HTR-8/SVneo (cell line): Measurements from ENCODE around the gene PIH1D2.
"Not testable (repeated sequence)": the region's sequence is repeated elsewhere in the genome, so short reads cannot be mapped to it uniquely, and the experiment has no call there.

ENCODE experiments used
- DNase-seq: peaks from one replicate; pipeline ENCODE4 v3.0.0; 2011; ENCODE audit warnings: low spot score, mixed read lengths; ENCODE audit not compliant: insufficient read length
- FAIRE-seq: peaks from 2 replicates; lab custom pipeline; 2011; peaks lifted over from hg19 to GRCh38; lab: Jason Lieb, UNC

PIH1D2 gene

DNA sequence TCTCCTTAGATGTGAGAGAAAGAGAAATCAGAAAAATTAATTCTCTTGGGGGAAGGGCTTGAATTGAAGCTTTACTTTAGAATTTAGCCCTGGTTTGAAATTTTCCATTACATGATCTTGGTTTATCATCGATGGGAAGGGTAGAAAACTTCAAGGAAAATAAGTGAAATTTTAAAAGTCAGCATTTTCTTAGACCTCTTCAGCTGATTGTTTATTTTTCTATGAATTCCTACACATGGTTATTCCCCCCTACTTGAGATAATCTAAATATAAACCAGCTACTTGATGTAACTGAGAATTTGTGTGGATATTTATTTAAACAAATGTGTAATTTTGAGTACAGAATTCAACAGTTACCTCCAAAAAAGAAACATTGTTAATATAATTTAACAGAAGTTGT, 10.9 kb downstream of the PIH1D2 start:
- no peak for FAIRE-seq
- no peak for DNase-seq

DNA sequence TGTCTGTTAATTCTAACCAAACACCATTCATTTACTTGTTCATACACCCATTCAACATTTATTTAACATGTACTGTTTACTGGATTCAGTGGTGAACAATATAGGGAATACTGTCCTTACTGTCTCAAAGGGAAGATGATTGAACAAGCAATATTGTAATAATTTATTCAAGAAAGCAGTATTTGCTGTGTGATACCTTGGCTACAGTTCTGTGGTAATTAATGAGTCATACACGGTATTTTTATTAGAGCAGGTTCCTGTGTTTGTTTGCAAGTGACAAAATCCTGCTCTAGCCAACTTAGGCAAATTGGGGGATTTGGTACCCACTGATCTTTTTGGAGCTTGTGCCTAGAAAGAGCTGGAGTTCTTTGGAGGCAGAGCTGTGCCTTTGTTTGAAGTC, 15.7 kb downstream of the PIH1D2 start:
- FAIRE-seq = peak; percentile 87

DNA sequence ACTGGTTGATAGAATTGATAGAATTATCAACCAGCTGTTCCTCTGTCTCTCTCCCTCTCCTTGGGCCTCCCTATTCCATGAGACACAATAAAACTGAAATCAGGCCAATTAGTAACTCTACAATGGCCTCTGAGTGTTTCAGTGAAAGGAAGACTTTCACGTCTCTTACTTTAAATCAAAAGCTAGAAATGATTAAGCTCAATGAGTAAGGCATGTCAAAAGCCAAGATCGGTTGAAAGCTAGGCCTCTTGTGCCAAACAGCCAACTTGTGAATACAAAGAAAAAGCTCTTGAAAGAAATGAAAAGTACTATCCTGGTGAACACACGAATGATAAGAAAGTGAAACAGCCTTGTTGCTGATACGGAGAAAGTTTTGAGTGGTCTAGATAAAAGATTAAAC, 16.6 kb downstream of the PIH1D2 start:
- FAIRE-seq (no peak), DNase-seq (no peak)

More for the DNA sequence above, 15.7 kb downstream of the PIH1D2 start:
- no peak for DNase-seq

DNA sequence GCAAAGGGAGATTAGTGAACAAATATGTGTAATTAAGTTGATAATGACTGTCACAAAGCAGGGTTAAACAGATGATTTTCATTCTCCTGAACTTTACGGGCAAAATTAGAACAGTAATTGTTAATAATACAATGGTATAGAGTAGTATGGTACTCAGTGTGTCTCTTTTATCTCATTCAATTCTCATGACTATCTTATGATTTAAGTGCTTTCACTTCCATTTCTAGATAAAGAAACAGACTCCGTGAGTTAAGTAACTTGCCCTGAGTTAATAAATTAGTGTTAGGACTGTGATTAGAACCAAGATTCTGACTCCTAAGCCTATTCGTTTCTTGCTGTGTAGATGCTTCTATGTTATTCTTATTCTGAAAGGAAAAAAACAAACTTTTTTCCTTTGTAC, 22.0 kb downstream of the PIH1D2 start:
- DNase-seq (no peak), FAIRE-seq (no peak)

DNA sequence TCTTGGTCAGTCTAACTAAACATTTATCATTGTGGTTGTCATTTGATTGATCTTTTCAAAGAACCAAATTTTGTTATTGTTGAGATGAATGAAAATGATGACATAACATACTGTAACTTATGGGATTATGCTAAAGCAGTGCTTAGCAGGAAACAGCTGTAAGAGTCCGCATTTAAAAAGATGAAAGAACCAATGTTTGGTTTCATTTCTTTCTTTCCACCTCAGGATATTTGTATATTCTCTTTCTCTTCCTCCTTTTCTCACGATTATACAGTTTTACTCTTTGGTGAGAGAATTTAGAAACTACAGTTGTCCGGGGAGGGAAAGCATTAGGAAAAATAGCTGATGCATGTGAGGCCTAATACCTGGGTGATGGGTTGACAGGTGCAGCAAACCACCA, 23.1 kb downstream of the PIH1D2 start:
- no peak for FAIRE-seq

DNA sequence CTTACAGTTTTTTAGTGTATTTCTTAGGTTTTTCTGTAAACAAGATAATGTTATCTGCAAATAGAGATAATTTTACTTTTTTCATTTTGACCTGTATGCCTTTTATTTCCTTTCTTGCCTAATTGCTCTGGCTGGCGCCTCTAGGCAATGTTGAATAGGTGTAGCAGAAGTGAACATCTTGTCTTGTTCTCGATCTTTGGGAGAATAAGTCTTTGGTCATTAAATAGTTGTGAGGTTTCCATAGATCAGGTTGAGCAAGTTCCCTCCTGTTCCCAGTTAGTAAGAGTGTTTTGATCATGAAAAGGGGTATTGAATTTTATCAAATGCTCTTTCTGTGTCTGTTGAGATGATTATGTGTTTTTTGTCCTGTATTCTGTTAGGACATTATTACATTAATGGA, 24.0 kb downstream of the PIH1D2 start:
- DNase-seq = no peak
- FAIRE-seq = peak; percentile 23

More for the DNA sequence above, 23.1 kb downstream of the PIH1D2 start:
- no peak for DNase-seq

DNA sequence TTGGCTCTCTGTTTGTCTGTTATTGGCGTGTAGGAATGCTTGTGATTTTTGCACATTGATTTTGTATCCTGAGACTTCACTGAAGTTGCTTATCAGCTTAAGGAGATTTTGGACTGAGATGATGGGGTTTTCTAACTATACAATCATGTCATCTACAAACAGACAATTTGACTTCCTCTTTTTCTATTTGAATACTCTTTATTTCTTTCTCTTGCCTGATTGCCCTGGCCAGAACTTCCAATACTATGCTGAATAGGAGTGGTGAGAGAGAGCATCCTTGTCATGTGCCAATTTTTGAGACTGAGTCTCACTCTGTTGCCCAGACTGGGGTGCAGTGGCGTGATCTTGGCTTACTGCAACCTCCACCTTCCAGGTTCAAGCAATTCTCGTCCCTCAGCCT, 25.6 kb downstream of the PIH1D2 start:
- not testable (repeated sequence) for FAIRE-seq

DNA sequence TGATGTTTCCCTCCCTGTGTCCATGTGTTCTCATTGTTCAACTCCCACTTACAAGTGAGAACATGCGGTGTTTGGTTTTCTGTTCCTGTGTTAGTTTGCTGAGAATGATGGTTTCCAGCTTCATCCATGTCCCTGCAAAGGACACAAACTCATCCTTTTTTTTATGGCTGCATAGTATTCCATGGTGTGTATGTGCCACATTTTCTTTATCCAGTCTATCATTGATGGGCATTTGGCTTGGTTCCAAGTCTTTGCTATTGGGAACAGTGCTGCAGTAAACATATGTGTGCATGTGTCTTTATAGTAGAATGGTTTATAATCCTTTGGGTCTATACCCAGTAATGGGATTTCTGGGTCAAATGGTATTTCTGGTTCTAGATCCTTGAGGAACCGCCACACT, 27.2 kb downstream of the PIH1D2 start:
- not testable (repeated sequence) for DNase-seq, FAIRE-seq

More for the DNA sequence above, 25.6 kb downstream of the PIH1D2 start:
- DNase-seq = not testable (repeated sequence)

DNA sequence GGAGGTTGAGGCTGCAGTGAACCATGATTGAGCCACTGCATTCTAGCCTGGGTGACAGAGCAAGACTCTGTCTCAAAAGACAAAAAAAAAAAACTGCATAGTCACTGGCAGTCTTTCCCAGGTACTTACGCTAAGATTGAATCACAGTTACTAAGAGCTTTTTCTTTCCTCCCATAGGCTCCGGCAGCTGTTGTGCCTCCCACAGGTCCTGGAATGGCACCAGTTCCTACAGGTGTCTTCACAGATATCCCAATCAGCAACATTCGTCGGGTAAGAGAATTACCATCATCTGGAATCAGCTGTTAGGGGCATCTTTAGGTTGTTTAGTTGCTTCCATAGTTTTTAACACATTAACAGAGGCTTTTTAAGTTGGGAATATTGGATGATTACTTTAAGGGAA, 28.9 kb downstream of the PIH1D2 start:
- DNase-seq (no peak), FAIRE-seq (peak; percentile 20)

DNA sequence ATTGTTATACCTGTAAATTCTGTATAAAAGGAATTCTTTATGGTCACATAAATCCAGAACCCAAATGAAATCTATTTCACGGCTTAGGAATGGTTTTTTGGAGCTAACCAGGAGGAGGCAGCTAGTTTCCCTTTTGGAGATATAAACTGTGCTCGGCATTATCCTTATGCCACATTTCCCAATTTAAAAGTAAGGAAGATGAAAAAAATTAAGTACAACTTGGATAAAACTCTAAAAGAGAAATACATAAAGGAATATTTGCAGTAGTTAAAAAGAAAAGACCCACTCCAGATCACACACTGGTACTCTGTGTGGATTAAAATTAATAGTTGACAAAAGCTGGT, 30.9 kb downstream of the PIH1D2 start:
- no peak for DNase-seq
- FAIRE-seq = no peak

DNA sequence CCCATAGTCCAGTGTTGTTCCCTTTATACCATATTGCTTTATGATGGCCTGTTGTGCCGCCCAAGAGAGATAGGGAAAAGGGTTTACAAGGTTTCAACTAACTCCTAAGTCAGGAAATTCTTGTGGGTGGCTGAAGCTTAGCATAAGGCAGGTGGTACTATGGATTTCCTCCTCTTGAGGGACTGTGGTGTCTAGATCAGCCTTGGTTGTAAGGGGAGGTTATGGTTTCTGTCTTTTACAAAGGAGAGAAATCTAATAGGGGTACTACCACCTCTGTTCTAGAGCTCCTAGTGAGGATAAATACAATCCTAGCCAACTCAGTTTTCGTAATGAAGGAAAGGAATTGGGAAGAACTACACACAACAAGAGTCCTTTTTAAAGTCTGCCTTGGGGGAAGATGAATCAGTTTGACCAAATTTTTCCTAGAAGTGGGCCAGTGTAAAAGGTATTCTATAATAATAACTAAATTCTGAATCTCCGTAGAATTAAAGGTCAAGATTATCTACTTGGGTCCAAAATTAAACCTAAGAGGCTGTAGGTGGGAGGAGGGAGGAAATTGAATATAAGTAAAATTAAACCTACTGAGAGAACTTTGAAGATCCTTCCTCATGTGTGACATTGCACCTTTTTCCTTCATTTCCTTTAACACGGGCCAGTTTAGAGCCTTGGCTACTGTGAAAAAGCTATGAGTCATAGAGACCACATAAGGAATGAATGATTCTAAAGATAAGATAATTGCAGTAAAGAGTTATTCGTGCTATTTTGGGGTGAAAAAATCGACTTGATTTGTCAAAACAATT, 31.5 kb downstream of the PIH1D2 start:
- peak; percentile 65 for FAIRE-seq
- DNase-seq = peak; percentile 51

DNA sequence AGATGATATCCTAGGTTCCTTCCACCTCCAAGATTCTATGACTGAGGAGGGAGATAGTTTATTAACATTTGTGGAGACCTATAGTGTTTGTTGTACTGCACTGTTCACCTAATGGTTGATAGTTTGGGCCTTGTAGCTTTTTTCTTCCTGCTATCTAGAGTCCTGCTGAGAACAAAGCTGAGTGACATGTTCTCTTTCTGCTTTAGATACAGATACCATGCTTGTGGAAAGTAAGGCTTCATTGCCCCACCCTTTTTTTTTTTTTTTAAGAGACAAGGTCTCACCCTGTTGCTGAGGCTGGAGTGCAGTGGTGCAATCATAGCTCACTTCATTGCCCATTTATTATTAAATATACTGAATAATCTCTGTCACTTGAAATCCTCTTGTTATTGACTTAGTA, 36.3 kb downstream of the PIH1D2 start:
- DNase-seq = no peak
- peak; percentile 28 for FAIRE-seq

DNA sequence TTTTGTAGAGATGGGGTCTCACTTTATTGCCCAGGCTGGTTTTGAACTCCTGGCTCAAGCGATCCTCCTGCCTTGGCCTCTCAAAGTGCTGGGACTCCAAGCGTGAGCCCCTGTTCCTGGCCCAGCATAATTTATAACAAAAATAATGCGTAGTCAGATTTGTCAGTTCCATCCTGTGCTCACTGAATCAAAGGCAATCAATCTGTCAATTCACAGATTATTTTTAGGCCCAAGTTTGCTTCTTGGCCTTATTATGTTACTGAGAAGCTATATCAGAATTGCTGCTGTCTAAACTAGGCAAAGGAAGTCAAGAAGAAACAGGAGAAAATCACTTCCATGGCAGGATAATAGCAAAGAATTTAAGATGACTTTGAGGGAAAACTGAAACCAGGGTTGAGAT, 39.9 kb downstream of the PIH1D2 start:
- DNase-seq (no peak), FAIRE-seq (no peak)

DNA sequence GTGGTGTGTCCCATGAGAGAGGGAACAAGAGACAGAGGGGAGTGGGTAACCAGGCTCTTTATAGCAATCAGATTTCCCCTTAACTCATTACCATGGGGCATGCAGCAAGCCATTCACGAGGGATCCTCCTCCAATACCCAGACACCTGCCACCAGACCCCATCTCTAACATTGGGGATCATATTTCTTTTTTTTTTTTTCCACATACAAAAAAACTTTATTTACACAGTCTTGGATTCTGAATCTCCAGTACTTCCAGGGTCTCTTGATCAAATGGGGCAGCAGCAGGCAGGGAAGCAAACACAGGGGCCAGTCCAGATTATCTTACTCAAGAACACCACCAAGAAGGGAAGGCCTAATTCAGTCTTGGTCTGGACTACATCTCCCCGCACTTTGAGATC, 44.4 kb downstream of the PIH1D2 start:
- DNase-seq = no peak
- no peak for FAIRE-seq

DNA sequence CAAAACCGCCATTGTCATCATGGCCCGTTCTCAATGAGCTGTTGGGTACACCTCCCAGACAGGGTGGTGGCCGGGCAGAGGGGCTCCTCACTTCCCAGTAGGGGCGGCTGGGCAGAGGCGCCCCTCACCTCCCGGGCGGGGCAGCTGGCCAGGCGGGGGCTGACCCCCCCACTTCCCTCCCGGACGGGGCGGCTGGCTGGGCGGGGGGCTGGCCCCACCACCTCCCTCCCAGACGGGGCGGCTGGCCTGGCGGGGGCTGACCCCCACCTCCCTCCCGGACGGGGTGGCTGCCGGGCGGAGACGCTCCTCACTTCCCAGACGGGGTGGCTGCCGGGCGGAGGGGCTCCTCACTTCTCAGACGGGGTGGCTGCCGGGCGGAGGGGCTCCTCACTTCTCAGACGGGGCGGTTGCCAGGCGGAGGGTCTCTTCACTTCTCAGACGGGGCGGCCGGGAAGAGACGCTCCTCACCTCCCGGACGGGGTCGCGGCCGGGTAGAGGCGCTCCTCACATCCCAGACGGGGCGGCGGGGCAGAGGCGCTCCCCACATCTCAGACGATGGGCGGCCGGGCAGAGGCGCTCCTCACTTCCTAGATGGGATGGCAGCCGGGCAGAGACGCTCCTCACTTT, 46.9 kb downstream of the PIH1D2 start:
- not testable (repeated sequence) for DNase-seq, FAIRE-seq

DNA sequence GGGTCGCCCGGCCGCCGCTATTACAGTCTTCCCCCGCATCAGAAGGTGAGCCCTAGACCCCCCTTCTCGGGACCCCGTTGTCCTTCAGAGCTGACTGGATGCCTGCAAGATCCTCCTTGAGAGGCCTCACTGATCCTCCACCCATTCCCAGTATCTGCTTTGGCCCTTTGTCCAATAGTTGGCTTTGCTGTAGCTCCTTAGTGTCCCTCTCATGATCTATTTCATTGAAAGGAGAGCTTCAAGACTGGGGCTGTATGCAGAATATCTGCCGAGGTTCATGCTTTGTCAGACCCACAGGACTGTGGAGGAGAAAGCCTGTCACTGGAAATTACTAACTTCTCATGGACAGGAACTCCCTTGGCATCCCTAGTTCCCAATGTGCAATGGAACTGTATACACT, 48.1 kb downstream of the PIH1D2 start:
- DNase-seq = peak; percentile 48

DNA sequence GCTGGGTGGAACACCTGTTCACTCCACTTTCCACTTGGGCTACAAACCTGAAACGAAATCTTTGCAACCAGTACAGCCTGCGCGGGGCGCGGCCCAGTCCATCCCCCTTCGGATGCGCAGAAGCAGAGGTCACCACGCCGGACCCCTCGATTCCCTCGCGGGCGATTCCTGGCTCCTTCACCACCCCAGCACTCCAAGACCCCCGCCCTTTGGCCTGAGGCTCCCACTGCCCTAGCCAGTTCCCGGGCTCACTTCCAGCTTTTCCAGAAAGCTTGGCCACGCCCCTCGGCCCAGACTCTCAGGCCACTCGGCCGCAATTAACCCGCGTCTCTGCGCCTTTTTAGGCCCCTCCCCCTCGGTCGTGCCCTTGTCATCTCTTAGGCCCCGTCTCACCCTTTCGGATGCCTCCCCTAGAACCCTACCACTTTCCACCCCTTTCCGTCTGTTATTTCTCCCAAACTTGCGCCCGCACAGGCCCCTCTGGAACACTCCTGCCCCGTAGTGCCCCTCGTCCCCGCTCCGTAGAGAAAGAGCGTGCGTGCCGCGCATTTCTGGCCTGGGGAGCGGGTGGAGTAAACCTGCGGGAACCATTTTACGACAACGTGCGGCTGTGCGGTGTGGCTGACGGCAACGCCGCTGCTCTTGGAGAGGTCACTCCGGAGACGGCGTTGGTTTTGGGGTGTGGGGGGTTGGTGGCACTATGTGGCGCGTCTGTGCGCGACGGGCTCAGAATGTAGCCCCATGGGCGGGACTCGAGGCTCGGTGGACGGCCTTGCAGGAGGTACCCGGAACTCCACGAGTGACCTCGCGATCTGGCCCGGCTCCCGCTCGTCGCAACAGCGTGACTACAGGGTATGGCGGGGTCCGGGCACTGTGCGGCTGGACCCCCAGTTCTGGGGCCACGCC, 48.8 kb downstream of the PIH1D2 start, which contains the start of gene DLAT:
DLAT (plus strand) TSS at position 636 of the 906 bp plus-strand sequence; CDS start at position 701, 65 bp downstream.
- DNase-seq (peak; percentile 94), FAIRE-seq (peak; percentile 100)

More for the DNA sequence above, 48.1 kb downstream of the PIH1D2 start:
- FAIRE-seq = no peak

DNA sequence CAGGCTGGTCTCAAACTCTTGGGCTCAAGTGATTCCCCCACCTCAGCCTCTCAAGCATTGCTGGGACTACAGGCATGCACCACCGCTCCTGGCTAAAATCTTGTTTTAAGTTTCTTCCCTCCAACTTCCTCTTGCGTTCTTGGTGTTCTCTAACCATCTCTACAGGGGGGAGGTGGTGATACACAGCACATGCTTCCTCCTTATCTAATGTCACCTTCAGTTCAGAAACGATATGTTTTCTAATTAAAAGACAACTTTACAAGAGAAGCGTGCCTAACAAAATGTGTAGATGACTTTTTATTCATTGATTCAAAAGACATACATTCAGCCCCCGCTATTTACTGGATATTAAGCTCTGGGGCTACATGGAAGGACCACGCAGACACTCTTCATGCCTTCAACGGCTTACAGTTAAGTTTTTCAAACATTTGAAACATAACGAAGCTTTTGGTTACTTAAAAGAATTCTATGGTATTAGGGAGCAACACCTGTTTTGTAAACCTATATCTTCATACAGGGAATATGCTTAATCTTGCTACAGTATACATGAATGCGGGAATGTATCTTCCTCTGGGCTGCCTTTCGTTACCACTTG, 49.5 kb downstream of the PIH1D2 start:
- FAIRE-seq = no peak
- no peak for DNase-seq

DNA sequence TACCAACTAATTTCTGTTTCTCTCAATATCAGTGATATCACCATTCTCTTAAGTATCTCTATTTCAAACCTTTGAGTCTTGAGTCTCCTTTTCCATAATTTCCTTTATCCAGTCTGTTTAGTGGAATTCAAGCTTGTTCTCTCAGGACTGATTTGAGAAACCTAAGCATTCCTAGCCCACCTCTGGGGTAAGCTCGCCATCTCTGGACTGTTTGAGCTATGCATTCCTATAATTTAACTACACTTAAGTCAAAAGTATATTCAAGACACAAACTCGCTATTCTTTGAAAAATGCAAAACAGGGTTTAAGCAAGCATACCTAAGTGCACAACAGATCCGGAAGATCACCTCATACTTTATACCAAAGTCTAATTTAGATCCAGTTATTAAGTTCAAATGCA, 50.7 kb downstream of the PIH1D2 start:
- DNase-seq (no peak), FAIRE-seq (peak; percentile 55)

DNA sequence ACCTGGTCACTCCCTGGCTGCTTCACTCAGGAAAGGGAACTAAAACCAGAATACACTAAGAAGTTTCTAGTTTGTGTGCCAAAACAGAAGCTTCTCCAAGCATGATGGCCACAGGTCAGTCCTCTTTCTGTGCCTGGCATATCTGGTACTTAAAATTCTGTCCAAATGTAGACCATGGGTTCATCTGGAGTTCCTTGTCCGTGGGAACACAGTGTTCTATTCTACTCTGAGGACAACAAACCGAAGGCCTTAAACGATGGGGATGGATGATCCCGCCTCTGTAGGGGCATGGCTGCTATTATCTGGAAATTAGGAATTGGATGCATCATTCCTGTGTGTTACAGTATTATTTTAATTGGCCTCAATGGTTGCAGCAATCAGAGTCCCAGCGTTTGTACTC, 54.8 kb downstream of the PIH1D2 start:
- FAIRE-seq = peak; percentile 70
- no peak for DNase-seq
